ENCODE measurements around the gene RPS13. TPM values are rescaled to one million over a fixed set of nuclear protein-coding genes. Genes with fewer than 3 reads are reported as not detected.
"Not testable (repeated sequence)": the region's sequence is repeated elsewhere in the genome, so short reads cannot be mapped to it uniquely, and the experiment has no call there.

Gene RPS13
- total RNA-seq, 1 donor from 2014 or later: 856 TPM

- Mint-ChIP-seq H3K9me3 (ENCODE audit: unreplicated experiment) (no peaks in the 10 kb centered on the region), H3K27me3 (ENCODE audit: low read depth, unreplicated experiment) (no peaks in the 10 kb centered on the region), H3K36me3 (ENCODE audit: low read depth, unreplicated experiment) (peaks cover 12% of the 10 kb centered on the region), H3K27ac (ENCODE audit: unreplicated experiment) (no peak overlapping the region), H3K4me3 (ENCODE audit: unreplicated experiment) (no peak overlapping the region), H3K4me1 (ENCODE audit: low read depth, unreplicated experiment) (peaks cover 4% of the 10 kb centered on the region)
- FAIRE-seq (no peak), DNase-seq (ENCODE audit: low read depth) (no peak)
- Histone ChIP-seq H3K79me2 (ENCODE audit: insufficient read depth, low read length) (no peaks in the 10 kb centered on the region), H3K4me2 (ENCODE audit: low read length) (no peak overlapping the region), H3K9ac (ENCODE audit: low read length) (no peak overlapping the region), H4K20me1 (ENCODE audit: insufficient read depth, low read length) (no peaks in the 10 kb centered on the region), H3K4me3 (ENCODE audit: insufficient read depth, low read depth, low read length) (no peak overlapping the region), H3K36me3 (ENCODE audit: insufficient read depth, low read length) (peaks cover 23% of the 10 kb centered on the region), H2AFZ (ENCODE audit: low read depth, low read length) (no peak overlapping the region), H3K27me3 (ENCODE audit: insufficient read depth, low read length) (no peaks in the 10 kb centered on the region), H3K27ac (ENCODE audit: low read depth, low read length) (no peak overlapping the region), H3K4me1 (ENCODE audit: insufficient read depth, low read length) (no peaks in the 10 kb centered on the region), H3K9me3 (ENCODE audit: insufficient read depth, low read depth, low read length) (no peaks in the 10 kb centered on the region)
- TF ChIP-seq CTCF (IDR thresholded peaks at IDR 0.05; ENCODE audit: insufficient read depth, low read depth, low read length) (no peak), EZH2 (IDR thresholded peaks at IDR 0.05; ENCODE audit: insufficient read depth, low read length) (no peak)
Measured at GRCh38 chr11:17102462-17102861, 25.0 kb upstream of the RPS13 start.

- TF ChIP-seq EZH2 (IDR thresholded peaks at IDR 0.05; ENCODE audit: insufficient read depth, low read length) (no peak), CTCF (IDR thresholded peaks at IDR 0.05; ENCODE audit: insufficient read depth, low read depth, low read length) (no peak)
Measured at GRCh38 chr11:17098658-17099057, 21.2 kb upstream of the RPS13 start.

DNA sequence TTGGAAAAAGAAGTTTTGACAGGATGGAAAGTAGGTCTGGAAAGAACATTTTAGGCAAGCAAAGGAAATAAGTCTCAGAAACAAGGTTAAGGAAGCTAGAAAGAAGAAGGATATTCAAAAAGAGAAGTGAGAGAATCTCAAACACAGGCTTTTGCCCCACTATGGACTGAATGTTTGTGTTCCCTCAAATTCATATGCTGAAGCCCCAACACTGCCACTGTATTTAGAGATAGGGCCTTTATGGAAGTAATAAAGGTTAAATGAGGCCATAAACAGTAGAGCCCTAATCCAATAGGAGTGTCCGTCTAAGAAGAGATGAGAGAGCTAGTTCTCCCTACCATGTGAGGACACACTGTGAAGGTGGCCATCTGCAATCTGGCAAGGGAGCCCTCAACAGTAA, 20.6 kb upstream of the RPS13 start:
- no peaks in the 10 kb centered on the region for H3K9me3 Mint-ChIP-seq (ENCODE audit: unreplicated experiment)
- no peaks in the 10 kb centered on the region for H3K9me3 ChIP-seq (ENCODE audit: insufficient read depth, low read depth, low read length)
- no peak overlapping the region for H3K9ac ChIP-seq (ENCODE audit: low read length)
- H3K36me3 ChIP-seq (ENCODE audit: insufficient read depth, low read length): peaks cover 33% of the 10 kb centered on the region
- H3K27me3 Mint-ChIP-seq (ENCODE audit: low read depth, unreplicated experiment): no peaks in the 10 kb centered on the region
- no peaks in the 10 kb centered on the region for H3K4me1 ChIP-seq (ENCODE audit: insufficient read depth, low read length)
- H4K20me1 ChIP-seq (ENCODE audit: insufficient read depth, low read length): no peaks in the 10 kb centered on the region
- no peak overlapping the region for H3K4me2 ChIP-seq (ENCODE audit: low read length)
- H3K4me1 Mint-ChIP-seq (ENCODE audit: low read depth, unreplicated experiment): peaks cover 4% of the 10 kb centered on the region
- TF ChIP-seq CTCF (IDR thresholded peaks at IDR 0.05; ENCODE audit: insufficient read depth, low read depth, low read length) (no peak), EZH2 (IDR thresholded peaks at IDR 0.05; ENCODE audit: insufficient read depth, low read length) (no peak)
- no peak for DNase-seq (ENCODE audit: low read depth)
- H3K27me3 ChIP-seq (ENCODE audit: insufficient read depth, low read length): no peaks in the 10 kb centered on the region
- H2AFZ ChIP-seq (ENCODE audit: low read depth, low read length): no peak overlapping the region
- no peak overlapping the region for H3K4me3 ChIP-seq (ENCODE audit: insufficient read depth, low read depth, low read length)
- H3K4me3 Mint-ChIP-seq (ENCODE audit: unreplicated experiment): no peak overlapping the region
- no peak overlapping the region for H3K27ac ChIP-seq (ENCODE audit: low read depth, low read length)
- H3K27ac Mint-ChIP-seq (ENCODE audit: unreplicated experiment): peak overlapping the region; percentile 4
- no peak for FAIRE-seq
- H3K36me3 Mint-ChIP-seq (ENCODE audit: low read depth, unreplicated experiment): peaks cover 10% of the 10 kb centered on the region
- no peaks in the 10 kb centered on the region for H3K79me2 ChIP-seq (ENCODE audit: insufficient read depth, low read length)

More at GRCh38 chr11:17098658-17099057, 21.2 kb upstream of the RPS13 start:
- Histone ChIP-seq H3K36me3 (ENCODE audit: insufficient read depth, low read length) (peaks cover 30% of the 10 kb centered on the region), H3K4me1 (ENCODE audit: insufficient read depth, low read length) (no peaks in the 10 kb centered on the region), H3K4me2 (ENCODE audit: low read length) (no peak overlapping the region), H4K20me1 (ENCODE audit: insufficient read depth, low read length) (no peaks in the 10 kb centered on the region), H3K9me3 (ENCODE audit: insufficient read depth, low read depth, low read length) (no peaks in the 10 kb centered on the region), H3K4me3 (ENCODE audit: insufficient read depth, low read depth, low read length) (no peak overlapping the region), H3K27me3 (ENCODE audit: insufficient read depth, low read length) (no peaks in the 10 kb centered on the region), H3K9ac (ENCODE audit: low read length) (no peak overlapping the region), H2AFZ (ENCODE audit: low read depth, low read length) (no peak overlapping the region), H3K27ac (ENCODE audit: low read depth, low read length) (no peak overlapping the region), H3K79me2 (ENCODE audit: insufficient read depth, low read length) (no peaks in the 10 kb centered on the region)
- H3K36me3 Mint-ChIP-seq (ENCODE audit: low read depth, unreplicated experiment): peaks cover 10% of the 10 kb centered on the region
- peaks cover 4% of the 10 kb centered on the region for H3K4me1 Mint-ChIP-seq (ENCODE audit: low read depth, unreplicated experiment)
- no peak overlapping the region for H3K4me3 Mint-ChIP-seq (ENCODE audit: unreplicated experiment)
- DNase-seq (ENCODE audit: low read depth): no peak
- peak overlapping the region; percentile 34 for H3K27ac Mint-ChIP-seq (ENCODE audit: unreplicated experiment)
- FAIRE-seq: no peak
- H3K27me3 Mint-ChIP-seq (ENCODE audit: low read depth, unreplicated experiment): no peaks in the 10 kb centered on the region
- no peaks in the 10 kb centered on the region for H3K9me3 Mint-ChIP-seq (ENCODE audit: unreplicated experiment)

- not testable (repeated sequence) for H3K79me2 ChIP-seq (ENCODE audit: insufficient read depth, low read length); H3K4me2 ChIP-seq (ENCODE audit: low read length); H3K4me3 Mint-ChIP-seq (ENCODE audit: unreplicated experiment); H2AFZ ChIP-seq (ENCODE audit: low read depth, low read length); H3K9me3 Mint-ChIP-seq (ENCODE audit: unreplicated experiment); H4K20me1 ChIP-seq (ENCODE audit: insufficient read depth, low read length); DNase-seq (ENCODE audit: low read depth); H3K9me3 ChIP-seq (ENCODE audit: insufficient read depth, low read depth, low read length); H3K27ac Mint-ChIP-seq (ENCODE audit: unreplicated experiment); H3K27me3 Mint-ChIP-seq (ENCODE audit: low read depth, unreplicated experiment); H3K4me1 Mint-ChIP-seq (ENCODE audit: low read depth, unreplicated experiment); H3K27me3 ChIP-seq (ENCODE audit: insufficient read depth, low read length); H3K4me3 ChIP-seq (ENCODE audit: insufficient read depth, low read depth, low read length); H3K27ac ChIP-seq (ENCODE audit: low read depth, low read length); H3K4me1 ChIP-seq (ENCODE audit: insufficient read depth, low read length); FAIRE-seq; H3K9ac ChIP-seq (ENCODE audit: low read length); H3K36me3 Mint-ChIP-seq (ENCODE audit: low read depth, unreplicated experiment)
- peaks cover 15% of the 10 kb centered on the region for H3K36me3 ChIP-seq (ENCODE audit: insufficient read depth, low read length)
Measured at GRCh38 chr11:17085976-17086375, 8.5 kb upstream of the RPS13 start.

Data from astrocyte (in vitro differentiated cells and primary cell).